Activated naive CD4-positive, alpha-beta T cell treated with anti-CD3 and anti-CD28 coated beads, Interleukin-2, amount 50 U/mL, for 24 hours (primary cell): ENCODE results near the gene CGB5.

Experiments used
- H3K27ac Mint-ChIP-seq: one replicate; pipeline ENCODE4 v1.8.0; 2021; ENCODE audit warnings: mild to moderate bottlenecking, mixed read lengths
- H3K27me3 Mint-ChIP-seq: one replicate; pipeline ENCODE4 v1.8.0; 2021; ENCODE audit warnings: mixed read lengths
- H3K36me3 Mint-ChIP-seq: one replicate; pipeline ENCODE4 v1.8.0; 2021; ENCODE audit warnings: mixed read lengths
- H3K4me1 Mint-ChIP-seq: one replicate; pipeline ENCODE4 v1.8.0; 2021; ENCODE audit warnings: mixed read lengths
- H3K4me3 Mint-ChIP-seq: one replicate; pipeline ENCODE4 v1.8.0; 2021; ENCODE audit warnings: mild to moderate bottlenecking, mixed read lengths
- H3K9me3 Mint-ChIP-seq: one replicate; pipeline ENCODE4 v1.8.0; 2021; ENCODE audit warnings: mixed read lengths

The CGB5 gene

DNA sequence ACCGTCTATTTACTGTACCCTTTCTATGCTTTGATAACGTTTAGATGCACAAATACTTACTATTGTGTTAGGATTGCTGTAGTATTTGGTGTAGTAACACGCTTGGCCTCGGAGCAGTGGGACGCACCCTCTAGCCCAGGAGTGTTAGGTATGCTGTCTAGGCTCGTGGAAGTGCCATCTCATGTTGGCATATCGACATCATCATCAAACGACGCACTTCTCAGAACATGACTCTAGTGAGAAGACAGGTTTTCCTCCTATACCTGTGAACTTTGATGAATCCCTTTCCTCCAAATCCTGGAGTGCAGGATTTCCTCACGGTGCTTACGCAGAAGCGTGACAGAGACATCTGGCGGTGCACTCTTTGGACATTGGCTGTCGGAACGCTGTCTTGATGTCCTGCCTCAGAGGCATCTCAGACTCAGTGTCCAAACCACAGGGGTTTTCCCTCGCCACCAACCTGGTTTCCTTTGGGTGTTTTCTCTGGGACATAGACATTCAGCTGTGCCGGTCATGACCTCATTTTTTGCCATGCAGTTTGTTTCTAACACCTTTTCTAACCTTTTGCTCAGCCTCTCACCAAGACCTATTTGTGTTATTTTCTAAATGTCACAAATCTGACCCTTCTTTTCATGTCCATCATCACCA is 47.9 kb downstream of the CGB5 start:
- Mint-ChIP-seq H3K36me3 (peaks cover 15% of the 10 kb centered on the region), H3K4me1 (peaks cover 38% of the 10 kb centered on the region)

DNA sequence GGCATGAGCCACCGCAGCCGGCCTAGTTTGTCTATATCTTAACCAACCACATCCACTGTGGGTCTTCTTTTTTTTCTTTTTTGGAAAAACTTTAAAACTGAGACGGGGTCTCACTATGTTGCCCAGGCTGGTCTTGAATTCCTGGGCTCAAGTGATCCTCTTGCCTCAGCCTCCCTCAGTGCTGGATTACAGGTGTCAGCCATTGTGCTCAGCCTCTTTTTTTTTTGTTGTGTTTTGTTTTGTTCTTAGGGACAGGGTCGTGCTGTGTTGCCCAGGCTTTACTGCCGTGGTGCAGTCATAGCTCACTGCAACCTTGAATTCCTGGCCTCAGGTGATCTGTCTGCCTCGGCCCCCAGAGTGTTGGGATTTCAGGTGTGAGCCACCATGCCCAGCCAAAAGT is 49.0 kb downstream of the CGB5 start:
- Mint-ChIP-seq H3K36me3 (peaks cover 9% of the 10 kb centered on the region), H3K9me3 (no peaks in the 10 kb centered on the region), H3K4me1 (peaks cover 30% of the 10 kb centered on the region), H3K27ac (peak overlapping the region; percentile 46), H3K27me3 (no peaks in the 10 kb centered on the region), H3K4me3 (no peak overlapping the region)

More for the DNA sequence above, 47.9 kb downstream of the CGB5 start:
- Mint-ChIP-seq H3K9me3 (no peaks in the 10 kb centered on the region), H3K27ac (no peak overlapping the region), H3K4me3 (no peak overlapping the region), H3K27me3 (no peaks in the 10 kb centered on the region)
